PC-3 (cell line): ENCODE results near the gene GLCE.

Experiments
- EZH2 ChIP-seq: fragments of 300-600 bp; sonication (generic); IDR thresholded peaks from one replicate; pipeline ENCODE4 v1.6.1; 2017; ENCODE audit warnings: antibody characterized with exemption, mild to moderate bottlenecking, low read length; ENCODE audit not compliant: unreplicated experiment
- TF ChIP-seq, protein P1 (sequence below): fragments of 300-600 bp; sonication (generic); conservative IDR thresholded peaks from 2 replicates; pipeline ENCODE4 v1.5.1; 2017; ENCODE audit warnings: antibody characterized with exemption, low read depth, mild to moderate bottlenecking, low read length

GRCh38 chr15:69297642-69298353, 137.4 kb downstream of the GLCE start:
- no peak for TF ChIP-seq EZH2
- TF ChIP-seq, protein P1, sequence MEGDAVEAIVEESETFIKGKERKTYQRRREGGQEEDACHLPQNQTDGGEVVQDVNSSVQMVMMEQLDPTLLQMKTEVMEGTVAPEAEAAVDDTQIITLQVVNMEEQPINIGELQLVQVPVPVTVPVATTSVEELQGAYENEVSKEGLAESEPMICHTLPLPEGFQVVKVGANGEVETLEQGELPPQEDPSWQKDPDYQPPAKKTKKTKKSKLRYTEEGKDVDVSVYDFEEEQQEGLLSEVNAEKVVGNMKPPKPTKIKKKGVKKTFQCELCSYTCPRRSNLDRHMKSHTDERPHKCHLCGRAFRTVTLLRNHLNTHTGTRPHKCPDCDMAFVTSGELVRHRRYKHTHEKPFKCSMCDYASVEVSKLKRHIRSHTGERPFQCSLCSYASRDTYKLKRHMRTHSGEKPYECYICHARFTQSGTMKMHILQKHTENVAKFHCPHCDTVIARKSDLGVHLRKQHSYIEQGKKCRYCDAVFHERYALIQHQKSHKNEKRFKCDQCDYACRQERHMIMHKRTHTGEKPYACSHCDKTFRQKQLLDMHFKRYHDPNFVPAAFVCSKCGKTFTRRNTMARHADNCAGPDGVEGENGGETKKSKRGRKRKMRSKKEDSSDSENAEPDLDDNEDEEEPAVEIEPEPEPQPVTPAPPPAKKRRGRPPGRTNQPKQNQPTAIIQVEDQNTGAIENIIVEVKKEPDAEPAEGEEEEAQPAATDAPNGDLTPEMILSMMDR = no peak
